ENCODE measurements around the gene AGAP1.

GRCh38 chr2:236081171-236081570 is 587.3 kb downstream of the AGAP1 start:
- TF ChIP-seq CTCF (IDR thresholded peaks at IDR 0.05 in 8 of 11, conservative IDR thresholded peaks at IDR 0.05 in 3 of 11), result no peak
- TF ChIP-seq POLR2A (IDR thresholded peaks at IDR 0.05), result no peak

All from spleen (tissue), 7 donors.